Nephron progenitor cell (in vitro differentiated cells): ENCODE data around the gene DNAL1.

Experiments used
- DNase-seq: peaks from one replicate; pipeline ENCODE4 v3.0.0; 2021
- H3K27ac Mint-ChIP-seq: 2 replicates; pipeline ENCODE4 v1.8.0; 2021; ENCODE audit warnings: mild to moderate bottlenecking, moderate library complexity, mixed read lengths
- H3K27me3 Mint-ChIP-seq: 2 replicates; pipeline ENCODE4 v1.8.0; 2021; ENCODE audit warnings: mild to moderate bottlenecking, low read depth, mixed read lengths; ENCODE audit not compliant: poor library complexity
- H3K36me3 Mint-ChIP-seq: 2 replicates; pipeline ENCODE4 v1.8.0; 2021; ENCODE audit warnings: low read depth, mixed read lengths
- H3K4me1 Mint-ChIP-seq: 2 replicates; pipeline ENCODE4 v1.8.0; 2021; ENCODE audit warnings: mixed read lengths
- H3K4me3 Mint-ChIP-seq: 2 replicates; pipeline ENCODE4 v1.8.0; 2021; ENCODE audit warnings: mild to moderate bottlenecking, moderate library complexity, mixed read lengths
- H3K9me3 Mint-ChIP-seq: 2 replicates; pipeline ENCODE4 v1.8.0; 2021; ENCODE audit warnings: mild to moderate bottlenecking, moderate library complexity, mixed read lengths
- TF ChIP-seq, protein P1 (sequence below): fragments of 200-600 bp; sonication (generic); IDR thresholded peaks from 2 replicates; pipeline ENCODE4 v1.5.0; 2021; ENCODE audit warnings: antibody characterized with exemption

The DNAL1 gene

GRCh38 chr14:73750531-73750901 is 105.7 kb downstream of the DNAL1 start:
- Mint-ChIP-seq H3K4me3 (no peak overlapping the region), H3K9me3 (no peaks in the 10 kb centered on the region), H3K27me3 (no peaks in the 10 kb centered on the region), H3K36me3 (peaks cover 5% of the 10 kb centered on the region), H3K27ac (no peak overlapping the region), H3K4me1 (peaks cover 87% of the 10 kb centered on the region)
- TF ChIP-seq, protein P1, sequence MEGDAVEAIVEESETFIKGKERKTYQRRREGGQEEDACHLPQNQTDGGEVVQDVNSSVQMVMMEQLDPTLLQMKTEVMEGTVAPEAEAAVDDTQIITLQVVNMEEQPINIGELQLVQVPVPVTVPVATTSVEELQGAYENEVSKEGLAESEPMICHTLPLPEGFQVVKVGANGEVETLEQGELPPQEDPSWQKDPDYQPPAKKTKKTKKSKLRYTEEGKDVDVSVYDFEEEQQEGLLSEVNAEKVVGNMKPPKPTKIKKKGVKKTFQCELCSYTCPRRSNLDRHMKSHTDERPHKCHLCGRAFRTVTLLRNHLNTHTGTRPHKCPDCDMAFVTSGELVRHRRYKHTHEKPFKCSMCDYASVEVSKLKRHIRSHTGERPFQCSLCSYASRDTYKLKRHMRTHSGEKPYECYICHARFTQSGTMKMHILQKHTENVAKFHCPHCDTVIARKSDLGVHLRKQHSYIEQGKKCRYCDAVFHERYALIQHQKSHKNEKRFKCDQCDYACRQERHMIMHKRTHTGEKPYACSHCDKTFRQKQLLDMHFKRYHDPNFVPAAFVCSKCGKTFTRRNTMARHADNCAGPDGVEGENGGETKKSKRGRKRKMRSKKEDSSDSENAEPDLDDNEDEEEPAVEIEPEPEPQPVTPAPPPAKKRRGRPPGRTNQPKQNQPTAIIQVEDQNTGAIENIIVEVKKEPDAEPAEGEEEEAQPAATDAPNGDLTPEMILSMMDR, result no peak
- DNase-seq, result no peak

DNA sequence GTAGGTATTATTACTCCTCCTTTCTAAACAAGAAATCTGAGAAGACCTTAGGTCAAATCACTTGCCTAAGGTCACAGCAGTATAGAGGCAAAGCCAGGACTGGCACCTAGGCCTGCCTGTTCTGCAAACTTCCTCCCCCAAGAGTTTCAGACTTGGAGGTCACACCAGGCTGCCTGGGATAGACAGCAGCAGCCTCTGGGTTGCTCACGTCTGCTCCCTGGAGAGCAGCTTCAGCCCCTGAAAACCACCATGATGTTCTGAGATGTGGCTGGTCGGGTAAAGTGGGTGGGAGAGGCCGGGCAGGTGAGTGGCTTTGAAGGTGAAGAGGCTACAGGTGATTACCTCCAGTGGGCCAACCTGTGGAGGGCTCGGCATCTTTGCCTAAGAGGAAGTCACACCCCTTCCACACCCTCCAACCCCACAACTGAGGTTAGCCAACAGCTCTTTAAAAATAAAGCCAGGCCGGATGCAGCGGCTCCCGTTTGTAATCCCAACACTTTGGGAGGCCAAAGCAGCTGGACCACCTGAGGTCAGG is 106.4 kb downstream of the DNAL1 start:
- DNase-seq, result no peak
- TF ChIP-seq, protein P1, result no peak
- no peaks in the 10 kb centered on the region for H3K27me3 Mint-ChIP-seq
- H3K9me3 Mint-ChIP-seq, result no peaks in the 10 kb centered on the region
- no peak overlapping the region for H3K27ac Mint-ChIP-seq
- peaks cover 5% of the 10 kb centered on the region for H3K36me3 Mint-ChIP-seq
- H3K4me3 Mint-ChIP-seq, result no peak overlapping the region
- peaks cover 87% of the 10 kb centered on the region for H3K4me1 Mint-ChIP-seq

DNA sequence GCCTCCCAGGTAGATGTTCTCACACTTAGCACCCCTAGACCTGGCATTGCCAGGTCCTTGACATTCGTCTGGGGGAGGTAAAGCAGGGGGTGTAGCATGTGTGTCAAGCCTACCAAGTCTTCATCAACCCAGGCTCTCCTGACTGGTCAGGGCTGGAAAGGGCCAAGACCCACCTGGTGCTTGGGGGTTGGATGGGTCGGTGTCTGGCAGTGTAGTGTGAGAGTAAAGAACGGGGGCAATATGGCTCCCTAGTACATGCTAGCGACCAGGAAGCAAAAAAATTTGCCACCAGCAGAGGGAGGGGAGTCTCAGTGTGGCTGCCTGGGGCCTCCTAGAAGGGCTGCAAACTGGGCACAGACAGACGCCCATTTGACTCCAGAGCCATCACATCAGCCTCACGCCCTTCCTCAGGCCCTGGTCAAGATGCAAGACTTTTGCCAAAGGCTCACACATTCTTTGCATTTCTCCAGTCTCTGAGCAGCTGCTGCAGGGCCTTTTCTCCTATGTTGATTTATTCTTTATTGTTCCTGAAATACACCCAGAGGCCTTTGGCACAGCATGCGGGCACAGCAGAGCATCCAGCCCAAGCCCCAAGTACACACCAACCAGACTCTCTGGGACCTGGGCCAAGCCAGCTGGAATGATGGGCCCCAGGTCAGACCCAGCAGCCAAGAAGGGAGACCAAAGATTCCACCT is 107.7 kb downstream of the DNAL1 start:
- H3K27ac Mint-ChIP-seq, result no peak overlapping the region

More for the DNA sequence above, 107.7 kb downstream of the DNAL1 start:
- DNase-seq, result no peak
- Mint-ChIP-seq H3K27me3 (no peaks in the 10 kb centered on the region), H3K4me3 (no peak overlapping the region), H3K36me3 (peaks cover 5% of the 10 kb centered on the region), H3K9me3 (no peaks in the 10 kb centered on the region), H3K4me1 (peaks cover 86% of the 10 kb centered on the region)
- TF ChIP-seq, protein P1, result no peak
